Brain microvascular endothelial cell (primary cell): ENCODE results near the gene RADX.

ENCODE experiments used
- DNase-seq: peaks from one replicate; pipeline ENCODE4 v3.0.0-alpha.2; 2020
- H3K27ac ChIP-seq: fragments of 250-450 bp; sonication (Bioruptor Pico); 2 replicates; pipeline ENCODE4 v1.5.1; 2020; ENCODE audit warnings: mild to moderate bottlenecking, moderate library complexity
- H3K27me3 ChIP-seq: fragments of 250-450 bp; sonication (Bioruptor Pico); replicated peaks from 2 replicates; pipeline ENCODE4 v1.5.1; 2020; ENCODE audit warnings: mild to moderate bottlenecking
- H3K36me3 ChIP-seq: fragments of 250-450 bp; sonication (Bioruptor Pico); replicated peaks from 2 replicates; pipeline ENCODE4 v1.5.1; 2020; ENCODE audit warnings: mild to moderate bottlenecking
- H3K4me3 ChIP-seq: 2 replicates; pipeline ENCODE4 v1.5.1; 2011; ENCODE audit warnings: low read depth, mild to moderate bottlenecking, control low read depth, low read length, moderate library complexity
- CTCF ChIP-seq: IDR thresholded peaks from 2 replicates; pipeline ENCODE4 v1.5.1; 2011; ENCODE audit warnings: low read depth, mild to moderate bottlenecking, moderate library complexity, low read length, control low read depth, inconsistent platforms; ENCODE audit errors: missing control alignments
- in situ Hi-C: cut with HindIII; loops from 2 replicates; pipeline ENCODE4 v1.10.0; 2017; ENCODE audit warnings: low sequenced_read_pairs, low pct_ligation_motif_present

Gene RADX

GRCh38 chrX:106726485-106727437, 115.0 kb downstream of the RADX start, which contains the start of gene RNF128:
Gene RNF128 (plus strand): TSS chrX:106726701. CDS start chrX:106726914, 213 bp downstream.
- peak; percentile 11 for DNase-seq
- Histone ChIP-seq H3K27me3 (no peaks in the 10 kb centered on the region), H3K36me3 (no peaks in the 10 kb centered on the region), H3K27ac (no peak within 1 kb of the TSS), H3K4me3 (peak within 1 kb of the TSS; percentile 66)
- TF ChIP-seq CTCF = no peak
- in situ Hi-C loops = no loop called here

GRCh38 chrX:106728337-106728736, 116.6 kb downstream of the RADX start:
- no peak for DNase-seq
- Histone ChIP-seq H3K4me3 (no peak overlapping the region), H3K36me3 (no peaks in the 10 kb centered on the region), H3K27ac (no peak overlapping the region), H3K27me3 (no peaks in the 10 kb centered on the region)
- in situ Hi-C loops = no loop called here
- TF ChIP-seq CTCF = no peak
